Measurements from ENCODE around the gene GLOD4. TPM values are rescaled to one million over a fixed set of nuclear protein-coding genes. Genes with fewer than 3 reads are reported as not detected.

Gene GLOD4
- total and polyA plus RNA-seq, 2 experiments from 2014 or later, result 76.8 to 85.3 TPM

GRCh38 chr17:745406-745805, 36.7 kb downstream of the GLOD4 start:
- H3K4me3 ChIP-seq, result no peak overlapping the region
- H3K9me3 ChIP-seq (ENCODE audit: low read depth), result no peaks in the 10 kb centered on the region
- no peak overlapping the region for H3K27ac ChIP-seq
- DNase-seq (ENCODE audit: low read depth in 1 of 2, low spot score in 1 of 2), result no peak
- H3K4me1 ChIP-seq (ENCODE audit: low read depth), result no peaks in the 10 kb centered on the region
- no peak for TF ChIP-seq CTCF (IDR thresholded peaks at IDR 0.05; ENCODE audit: low read depth, low read length)
- no peaks in the 10 kb centered on the region for H3K27me3 ChIP-seq
- H3K36me3 ChIP-seq, result peaks cover 42% of the 10 kb centered on the region

GRCh38 chr17:744937-745336, 37.1 kb downstream of the GLOD4 start:
- H3K27ac ChIP-seq, result no peak overlapping the region
- H3K9me3 ChIP-seq (ENCODE audit: low read depth), result no peaks in the 10 kb centered on the region
- no peaks in the 10 kb centered on the region for H3K4me1 ChIP-seq (ENCODE audit: low read depth)
- H3K27me3 ChIP-seq, result no peaks in the 10 kb centered on the region
- peaks cover 46% of the 10 kb centered on the region for H3K36me3 ChIP-seq
- no peak for DNase-seq (ENCODE audit: low read depth in 1 of 2, low spot score in 1 of 2)
- TF ChIP-seq CTCF (IDR thresholded peaks at IDR 0.05; ENCODE audit: low read depth, low read length), result no peak
- no peak overlapping the region for H3K4me3 ChIP-seq

DNA sequence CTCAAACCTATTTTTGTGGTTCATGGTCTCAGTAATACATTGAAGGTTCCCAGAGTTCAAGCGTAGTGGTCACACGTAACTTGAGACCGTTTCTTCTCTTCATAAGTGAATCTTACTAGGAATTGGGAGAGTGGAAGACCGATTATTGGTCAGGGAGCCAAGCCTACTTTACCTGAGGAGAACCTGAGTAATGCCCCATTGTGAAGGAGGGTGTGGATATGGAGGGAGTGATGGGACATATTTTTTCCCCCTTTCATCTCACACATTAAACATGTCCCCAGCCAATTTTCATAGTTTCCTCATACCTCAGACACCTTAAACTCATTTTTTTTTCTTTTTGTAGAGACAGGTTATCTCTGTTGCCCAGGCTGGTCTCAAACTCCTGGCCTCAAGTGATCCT, 38.9 kb downstream of the GLOD4 start:
- TF ChIP-seq CTCF (IDR thresholded peaks at IDR 0.05; ENCODE audit: low read depth, low read length), result no peak

GRCh38 chr17:742147-742793, 39.8 kb downstream of the GLOD4 start:
- Histone ChIP-seq H3K9me3 (ENCODE audit: low read depth) (no peaks in the 10 kb centered on the region), H3K36me3 (peaks cover 43% of the 10 kb centered on the region), H3K27ac (no peak overlapping the region), H3K4me1 (ENCODE audit: low read depth) (no peaks in the 10 kb centered on the region), H3K4me3 (no peak overlapping the region), H3K27me3 (no peaks in the 10 kb centered on the region)
- TF ChIP-seq CTCF (IDR thresholded peaks at IDR 0.05; ENCODE audit: low read depth, low read length), result no peak
- DNase-seq (ENCODE audit: low read depth in 1 of 2, low spot score in 1 of 2), result no peak

More for the DNA sequence above, 38.9 kb downstream of the GLOD4 start:
- H3K4me3 ChIP-seq, result no peak overlapping the region
- no peaks in the 10 kb centered on the region for H3K4me1 ChIP-seq (ENCODE audit: low read depth)
- H3K27ac ChIP-seq, result peak overlapping the region; percentile 57
- no peaks in the 10 kb centered on the region for H3K27me3 ChIP-seq
- DNase-seq (ENCODE audit: low read depth in 1 of 2, low spot score in 1 of 2), result no peak
- H3K9me3 ChIP-seq (ENCODE audit: low read depth), result no peaks in the 10 kb centered on the region
- H3K36me3 ChIP-seq, result peaks cover 47% of the 10 kb centered on the region

DNA sequence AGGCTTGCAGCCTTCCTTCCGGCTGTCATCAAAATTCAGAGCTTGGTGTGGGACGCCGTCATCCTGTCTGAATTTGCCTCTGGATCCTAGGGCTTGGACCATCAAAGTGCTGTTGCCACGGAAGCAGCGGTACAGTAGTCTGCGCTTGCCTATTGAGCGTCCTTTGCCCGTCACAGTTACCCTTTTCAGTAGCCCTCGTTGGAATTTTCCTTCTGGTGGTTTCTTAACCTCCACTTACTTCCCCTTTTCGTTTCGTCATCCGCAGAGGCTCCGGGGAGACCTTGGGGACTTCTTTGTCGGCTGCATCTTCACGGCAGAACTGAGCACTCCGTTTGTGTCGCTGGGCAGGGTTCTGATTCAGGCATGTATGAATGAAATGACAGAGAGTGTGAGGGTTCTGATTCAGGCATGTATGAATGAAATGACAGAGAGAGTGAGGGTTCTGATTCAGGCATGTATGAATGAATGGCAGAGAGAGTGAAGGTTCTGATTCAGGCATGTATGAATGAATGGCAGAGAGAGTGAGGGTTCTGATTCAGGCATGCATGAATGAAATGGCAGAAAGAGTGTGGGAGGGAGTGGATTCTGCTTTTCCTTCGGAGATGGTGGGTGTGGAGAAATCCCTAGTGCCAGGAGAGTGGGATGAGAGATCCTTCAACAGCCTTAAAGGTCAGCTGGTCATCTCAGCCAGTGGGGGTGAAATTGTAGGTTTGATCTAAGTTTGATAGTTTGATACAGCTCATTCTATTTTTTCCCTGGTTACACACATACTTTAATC, 41.7 kb downstream of the GLOD4 start:
- Histone ChIP-seq H3K4me3 (no peak overlapping the region), H3K27ac (no peak overlapping the region), H3K36me3 (peaks cover 27% of the 10 kb centered on the region), H3K27me3 (no peaks in the 10 kb centered on the region), H3K9me3 (ENCODE audit: low read depth) (no peaks in the 10 kb centered on the region), H3K4me1 (ENCODE audit: low read depth) (no peaks in the 10 kb centered on the region)
- no peak for TF ChIP-seq CTCF (IDR thresholded peaks at IDR 0.05; ENCODE audit: low read depth, low read length)
- no peak for DNase-seq (ENCODE audit: low read depth in 1 of 2, low spot score in 1 of 2)
